SK-N-MC (cell line): ENCODE data around the gene HDAC1.

Source experiments
- EZH2 ChIP-seq: fragments of 200-600 bp; sonication (generic); IDR thresholded peaks from one replicate; pipeline ENCODE4 v1.6.1; 2017; ENCODE audit warnings: antibody characterized with exemption
- FOXP2 ChIP-seq: optimal IDR thresholded peaks from 2 replicates; pipeline ENCODE3; 2011; ENCODE audit warnings: mild to moderate bottlenecking, moderate library complexity; ENCODE audit not compliant: insufficient read depth; ENCODE audit errors: extremely low read length, control extremely low read depth
- POLR2AphosphoS5 ChIP-seq: IDR thresholded peaks from 2 replicates; pipeline ENCODE4 v1.6.1; 2012; ENCODE audit warnings: mild to moderate bottlenecking, low read depth, low read length, borderline replicate concordance

DNA sequence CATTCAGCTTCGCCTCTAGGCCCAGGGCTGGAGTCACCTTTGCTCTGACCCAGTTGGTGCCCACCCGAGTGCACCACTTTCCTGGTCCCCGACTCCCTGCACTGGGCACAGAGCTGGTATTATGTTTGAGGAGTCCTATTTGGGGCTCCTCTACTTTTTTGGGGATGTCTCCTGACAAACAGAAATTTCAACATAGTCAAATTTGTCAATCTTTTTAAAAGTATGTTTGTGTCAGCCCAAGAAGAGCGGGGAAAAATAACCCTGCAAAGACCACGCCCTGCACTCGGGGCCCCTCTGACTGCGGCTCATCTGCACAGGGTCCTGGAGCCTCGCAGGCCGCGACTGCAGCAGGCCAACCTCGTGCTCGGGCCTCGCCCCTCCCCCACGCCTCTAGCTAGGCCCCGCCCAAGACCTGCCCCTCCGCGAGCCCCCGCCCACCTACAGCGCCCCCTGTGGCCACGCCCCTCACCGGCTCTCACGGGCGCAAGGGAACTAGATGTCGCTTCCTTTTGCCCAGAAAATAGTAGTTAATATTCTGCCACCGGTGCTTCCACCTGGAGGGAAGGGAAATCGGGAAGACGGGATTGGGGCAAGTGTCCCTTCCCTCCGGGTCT, 59.0 kb downstream of the HDAC1 start:
- no peak for TF ChIP-seq EZH2
- TF ChIP-seq POLR2AphosphoS5: no peak
- no peak for TF ChIP-seq FOXP2
